Caco-2 (cell line): ENCODE results near the gene TMEM169. TPM values are rescaled to one million over a fixed set of nuclear protein-coding genes. Genes with fewer than 3 reads are reported as not detected.

Experiments
- BruUV-seq: library from RNA; stranded (reverse); fragments of 400-500 nt; replicated peaks from 2 replicates; lab custom pipeline; 2021; lab: Mats Ljungman, UMichigan
- CTCF ChIA-PET: fragments of 300-600 bp; sonication (Branson Sonifier 250); formaldehyde crosslinking; loops from one replicate; lab custom pipeline; 2022; ENCODE audit warnings: antibody characterized with exemption; lab: Charles Lee
- POLR2A ChIA-PET: fragments of 300-600 bp; sonication (Branson Sonifier 250); formaldehyde crosslinking; loops from one replicate; lab custom pipeline; 2022; ENCODE audit warnings: antibody characterized with exemption; lab: Charles Lee
- DNase-seq, 2 experiments: peaks; one replicate each; pipeline versions ENCODE4 v3.0.0 to v3.0.0-alpha.2; 2020 to 2022
- H3K27me3 ChIP-seq: replicated peaks from 2 replicates; pipeline ENCODE4 v1.6.0; 2011; ENCODE audit warnings: low read length; ENCODE audit not compliant: control insufficient read depth, insufficient read depth
- H3K36me3 ChIP-seq: 2 replicates; pipeline ENCODE4 v1.5.1; 2011; ENCODE audit warnings: low read length; ENCODE audit not compliant: control insufficient read depth, insufficient read depth
- H3K4me1 ChIP-seq: fragments of 250-450 bp; sonication (Bioruptor Pico); 2 replicates; pipeline ENCODE4 v1.5.1; 2020; ENCODE audit warnings: mild to moderate bottlenecking
- H3K4me3 ChIP-seq: 2 replicates; pipeline ENCODE4 v1.5.1; 2011; ENCODE audit warnings: low read depth, mild to moderate bottlenecking, control low read depth, low read length
- H3K9me3 ChIP-seq: fragments of 250-450 bp; sonication (Bioruptor Pico); 2 replicates; pipeline ENCODE4 v1.5.1; 2020; ENCODE audit warnings: mild to moderate bottlenecking, moderate library complexity
- H3K27ac Mint-ChIP-seq: one replicate; pipeline ENCODE4 v1.8.0; 2022; ENCODE audit warnings: mixed read lengths; ENCODE audit not compliant: unreplicated experiment
- H3K27me3 Mint-ChIP-seq: one replicate; pipeline ENCODE4 v1.8.0; 2022; ENCODE audit warnings: mixed read lengths; ENCODE audit not compliant: insufficient read depth, unreplicated experiment
- H3K36me3 Mint-ChIP-seq: one replicate; pipeline ENCODE4 v1.8.0; 2022; ENCODE audit warnings: mild to moderate bottlenecking, mixed read lengths; ENCODE audit not compliant: insufficient read depth, unreplicated experiment
- H3K4me1 Mint-ChIP-seq: one replicate; pipeline ENCODE4 v1.8.0; 2022; ENCODE audit warnings: low read depth, mixed read lengths; ENCODE audit not compliant: unreplicated experiment
- H3K4me3 Mint-ChIP-seq: one replicate; pipeline ENCODE4 v1.8.0; 2022; ENCODE audit warnings: mild to moderate bottlenecking, moderate library complexity, mixed read lengths; ENCODE audit not compliant: unreplicated experiment
- H3K9me3 Mint-ChIP-seq: one replicate; pipeline ENCODE4 v1.8.0; 2022; ENCODE audit warnings: mixed read lengths; ENCODE audit not compliant: unreplicated experiment
- intact Hi-C: fragments of 100-400 bp; cut with micrococcal nuclease; formaldehyde crosslinking; loops from one replicate; pipeline ENCODE4 v1.10.0; 2022; ENCODE audit not compliant: unreplicated experiment
- total RNA-seq: library from RNA; stranded (reverse); gene quantifications from 2 replicates; pipeline ENCODE4 v1.2.3, GENCODE V29; 2022
- TF ChIP-seq, protein P1 (sequence below), 2 experiments: fragments of 200-600 bp in 1 of 2; IDR thresholded peaks; 1 replicate in 1 of 2; 2 replicates in 1 of 2; pipeline versions ENCODE4 v1.5.1 to v1.8.0; 2011 to 2022; ENCODE audit warnings: antibody characterized with exemption in 1 of 2, control low read depth in 1 of 2, inconsistent platforms in 1 of 2, low read depth in 1 of 2, low read length in 1 of 2, mild to moderate bottlenecking in 1 of 2, moderate library complexity in 1 of 2; ENCODE audit not compliant: insufficient read depth in 1 of 2, severe bottlenecking in 1 of 2, unreplicated experiment in 1 of 2

Gene TMEM169
- total RNA-seq, 1 experiment from 2014 or later, result 1.3 TPM

DNA sequence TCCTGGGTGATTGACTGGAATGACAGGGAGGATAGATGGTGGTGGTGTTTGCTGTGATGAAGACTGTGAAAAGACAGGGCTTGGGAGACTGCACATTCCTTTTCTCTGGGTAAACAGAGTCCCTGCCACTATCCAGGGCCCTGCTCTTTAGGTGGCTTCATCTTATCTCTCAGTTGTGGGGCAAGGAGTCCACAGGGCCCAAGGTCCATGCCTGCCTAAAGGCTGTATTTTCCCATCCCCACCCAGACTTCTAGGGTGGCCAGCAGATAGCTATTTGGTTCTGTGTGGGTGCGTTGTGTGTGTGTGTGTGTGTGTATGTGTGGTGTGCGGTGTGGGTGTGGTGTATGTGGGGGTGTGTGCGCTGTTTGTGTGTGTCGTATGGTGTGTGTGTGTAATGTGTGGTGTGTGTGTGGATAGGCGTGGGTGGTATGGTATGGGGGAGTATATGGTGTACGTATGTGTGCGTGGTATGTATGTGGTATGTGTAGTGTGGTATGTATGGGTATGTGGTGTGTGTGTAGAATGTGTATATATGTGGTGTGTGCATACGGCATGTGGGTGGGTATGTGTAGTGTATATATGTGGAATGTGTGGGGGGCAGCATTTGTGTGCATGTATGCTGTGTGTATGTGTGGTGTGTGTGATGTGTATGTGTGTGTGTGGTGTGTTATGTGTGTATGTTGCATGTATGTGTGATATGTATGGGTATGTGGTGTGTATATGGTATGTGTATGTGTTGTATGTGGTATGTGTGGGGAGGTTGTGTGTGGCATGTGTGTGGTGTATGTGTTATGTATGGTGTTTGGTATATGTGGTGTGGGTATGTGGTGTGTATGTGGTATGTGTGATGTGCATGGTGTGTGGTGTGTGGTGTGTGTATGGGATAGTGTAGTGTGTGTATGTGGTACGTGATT is 17.0 kb downstream of the TMEM169 start:
- Mint-ChIP-seq H3K4me3 (no peak overlapping the region), H3K9me3 (no peaks in the 10 kb centered on the region), H3K27ac (no peak overlapping the region), H3K27me3 (no peaks in the 10 kb centered on the region), H3K36me3 (no peaks in the 10 kb centered on the region), H3K4me1 (no peaks in the 10 kb centered on the region)
- H3K4me1 ChIP-seq, result 0 out of 2 replicates have a peak, but pooled peaks cover 7% of the 10 kb centered on the region
- H3K4me3 ChIP-seq, result no peak overlapping the region
- no peaks in the 10 kb centered on the region for H3K9me3 ChIP-seq
- POLR2A ChIA-PET, result no interaction called here
- no TSS peak for BruUV-seq
- H3K36me3 ChIP-seq, result no peaks in the 10 kb centered on the region
- no peaks in the 10 kb centered on the region for H3K27me3 ChIP-seq
- intact Hi-C loops, result loop anchor here (1.0 kb wide), 1 partner anchor 15 kb away; no protein-coding TSS in a partner anchor
- CTCF ChIA-PET, result no interaction called here
- DNase-seq, result no peak
- TF ChIP-seq, protein P1, sequence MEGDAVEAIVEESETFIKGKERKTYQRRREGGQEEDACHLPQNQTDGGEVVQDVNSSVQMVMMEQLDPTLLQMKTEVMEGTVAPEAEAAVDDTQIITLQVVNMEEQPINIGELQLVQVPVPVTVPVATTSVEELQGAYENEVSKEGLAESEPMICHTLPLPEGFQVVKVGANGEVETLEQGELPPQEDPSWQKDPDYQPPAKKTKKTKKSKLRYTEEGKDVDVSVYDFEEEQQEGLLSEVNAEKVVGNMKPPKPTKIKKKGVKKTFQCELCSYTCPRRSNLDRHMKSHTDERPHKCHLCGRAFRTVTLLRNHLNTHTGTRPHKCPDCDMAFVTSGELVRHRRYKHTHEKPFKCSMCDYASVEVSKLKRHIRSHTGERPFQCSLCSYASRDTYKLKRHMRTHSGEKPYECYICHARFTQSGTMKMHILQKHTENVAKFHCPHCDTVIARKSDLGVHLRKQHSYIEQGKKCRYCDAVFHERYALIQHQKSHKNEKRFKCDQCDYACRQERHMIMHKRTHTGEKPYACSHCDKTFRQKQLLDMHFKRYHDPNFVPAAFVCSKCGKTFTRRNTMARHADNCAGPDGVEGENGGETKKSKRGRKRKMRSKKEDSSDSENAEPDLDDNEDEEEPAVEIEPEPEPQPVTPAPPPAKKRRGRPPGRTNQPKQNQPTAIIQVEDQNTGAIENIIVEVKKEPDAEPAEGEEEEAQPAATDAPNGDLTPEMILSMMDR (IDR thresholded peaks at IDR 0.05; ENCODE audit: insufficient read depth in 1 of 2, low read depth in 1 of 2, low read length in 1 of 2, severe bottlenecking in 1 of 2, unreplicated experiment in 1 of 2), result no peak

DNA sequence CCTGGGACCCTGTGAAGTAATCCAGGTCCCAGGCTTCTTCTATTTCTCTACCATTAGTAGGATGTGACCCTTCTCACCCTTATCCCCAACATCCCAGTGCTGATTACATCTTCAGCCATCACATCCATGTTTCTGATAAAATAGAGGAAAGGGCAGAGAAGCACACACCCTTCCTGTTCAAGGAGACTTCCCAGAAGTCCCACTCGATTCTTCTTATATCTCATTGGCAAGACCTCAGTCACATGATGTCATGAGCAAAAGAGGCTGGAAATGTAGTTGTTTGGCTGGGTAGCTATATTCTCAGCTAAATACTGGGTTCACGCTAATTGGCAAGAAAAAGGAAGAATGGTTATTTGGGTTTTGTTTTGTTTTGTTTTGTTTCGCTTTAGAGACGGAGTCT is 19.4 kb downstream of the TMEM169 start:
- Histone ChIP-seq H3K4me3 (no peak overlapping the region), H3K4me1 (0 out of 2 replicates have a peak, but pooled peaks cover 7% of the 10 kb centered on the region), H3K27me3 (no peaks in the 10 kb centered on the region), H3K36me3 (no peaks in the 10 kb centered on the region), H3K9me3 (no peaks in the 10 kb centered on the region)
- no peaks in the 10 kb centered on the region for H3K36me3 Mint-ChIP-seq
- ChIA-PET CTCF (no interaction called here), POLR2A (no interaction called here)
- BruUV-seq, result no TSS peak
- no peaks in the 10 kb centered on the region for H3K4me1 Mint-ChIP-seq
- TF ChIP-seq, protein P1 (IDR thresholded peaks at IDR 0.05; ENCODE audit: insufficient read depth in 1 of 2, low read depth in 1 of 2, low read length in 1 of 2, severe bottlenecking in 1 of 2, unreplicated experiment in 1 of 2), result no peak
- intact Hi-C loops, result no loop called here
- no peak overlapping the region for H3K4me3 Mint-ChIP-seq
- H3K27me3 Mint-ChIP-seq, result no peaks in the 10 kb centered on the region
- DNase-seq, result no peak
- no peaks in the 10 kb centered on the region for H3K9me3 Mint-ChIP-seq
- H3K27ac Mint-ChIP-seq, result no peak overlapping the region

DNA sequence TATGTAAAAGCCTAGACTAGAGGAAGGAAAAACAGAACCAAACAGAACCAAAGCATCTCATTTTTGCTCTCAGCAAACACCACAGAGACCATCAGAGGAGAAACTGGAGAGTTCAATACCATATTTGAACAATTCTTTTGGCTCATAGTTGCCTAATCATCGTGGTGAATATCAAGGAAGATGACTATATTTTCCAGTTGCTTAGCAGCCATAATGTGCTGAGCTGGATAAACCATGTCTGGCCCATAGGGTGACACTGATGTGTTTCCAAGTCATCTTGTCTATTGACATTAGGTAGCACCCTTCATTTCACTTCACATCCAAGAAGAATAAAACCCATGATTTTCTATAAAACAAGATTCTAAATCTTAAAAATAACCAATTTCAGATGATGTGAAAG is 21.5 kb downstream of the TMEM169 start:
- POLR2A ChIA-PET, result no interaction called here
- Mint-ChIP-seq H3K4me3 (no peak overlapping the region), H3K9me3 (no peaks in the 10 kb centered on the region), H3K27ac (no peak overlapping the region), H3K36me3 (no peaks in the 10 kb centered on the region), H3K27me3 (no peaks in the 10 kb centered on the region), H3K4me1 (no peaks in the 10 kb centered on the region)
- CTCF ChIA-PET, result no interaction called here
- DNase-seq, result no peak
- intact Hi-C loops, result no loop called here
- no TSS peak for BruUV-seq
- Histone ChIP-seq H3K4me1 (peaks cover 14% of the 10 kb centered on the region; the same call in 1 of the 2 replicates), H3K4me3 (no peak overlapping the region), H3K9me3 (no peaks in the 10 kb centered on the region), H3K27me3 (no peaks in the 10 kb centered on the region), H3K36me3 (no peaks in the 10 kb centered on the region)
- TF ChIP-seq, protein P1 (IDR thresholded peaks at IDR 0.05; ENCODE audit: insufficient read depth in 1 of 2, low read depth in 1 of 2, low read length in 1 of 2, severe bottlenecking in 1 of 2, unreplicated experiment in 1 of 2), result no peak
